ENCODE measurements around the gene PHF20. TPM values are rescaled to one million over a fixed set of nuclear protein-coding genes. Genes with fewer than 3 reads are reported as not detected.
A peak's percentile ranks its signal among the peaks of the same experiment; 100 is the strongest.

PHF20 gene
- total and polyA plus RNA-seq, 2 of the 13 experiments (the other 11 are each of a cell fraction or from before 2014, with no cell fraction given): 22.8 to 34.1 TPM

DNA sequence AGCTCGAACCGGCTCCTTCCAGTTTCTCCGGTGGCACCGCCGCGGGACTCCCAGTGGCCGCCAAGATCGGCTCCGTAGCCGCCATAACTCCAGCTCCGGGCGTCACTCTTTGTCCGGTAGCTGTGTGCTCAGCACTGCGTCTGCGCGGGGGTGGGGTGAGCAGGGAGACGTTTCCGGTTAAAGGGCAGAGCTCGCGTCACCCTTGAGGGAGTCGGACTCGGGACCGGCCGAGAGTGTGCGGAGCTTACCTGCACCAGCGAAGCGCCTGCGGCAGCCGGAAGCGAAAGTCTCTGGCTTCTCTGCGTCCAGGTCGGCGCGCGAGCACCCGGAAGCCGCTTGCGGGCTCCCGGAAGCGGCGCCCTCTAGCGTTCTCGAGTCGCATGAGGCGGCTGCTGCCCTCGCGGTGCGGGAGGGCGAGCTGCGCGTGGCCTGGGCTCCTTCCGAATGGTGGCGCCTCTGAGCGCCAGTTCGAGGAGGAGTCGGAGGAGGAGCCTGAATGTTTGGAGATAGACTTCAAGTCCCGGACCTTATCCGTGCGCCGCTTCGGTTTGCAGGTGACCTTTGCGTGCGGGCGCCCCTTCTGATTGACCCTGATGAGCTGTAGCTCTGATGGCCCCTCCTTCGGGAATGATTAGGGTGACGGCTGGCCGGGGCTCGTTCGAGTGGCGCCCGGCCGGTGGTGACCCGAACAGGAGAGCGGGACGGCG is 182.5 kb downstream of the PHF20 start, which contains the start of gene SCAND1 (continued):
- TF ChIP-seq GLMP (CRISPR knock-in tag; IDR thresholded peaks at IDR 0.05; ENCODE audit: borderline replicate concordance) (no peak), ZNF589 (CRISPR knock-in tag; conservative IDR thresholded peaks at IDR 0.05) (peak; percentile 98), AGO1 (IDR thresholded peaks at IDR 0.05; ENCODE audit: low read depth, low read length, poor library complexity, severe bottlenecking) (peak; percentile 74), ZNF552 (CRISPR knock-in tag; IDR thresholded peaks at IDR 0.05; ENCODE audit: borderline replicate concordance) (peak; percentile 95), HNF4G (IDR thresholded peaks at IDR 0.05; ENCODE audit: borderline replicate concordance, low read depth, low read length) (peak; percentile 26; the same call in 1 of the 2 replicates), HNF4G (CRISPR knock-in tag; IDR thresholded peaks at IDR 0.05; ENCODE audit: borderline replicate concordance, low read depth) (peak; percentile 83), SETDB1 (CRISPR knock-in tag; IDR thresholded peaks at IDR 0.05; ENCODE audit: borderline replicate concordance) (peak; percentile 31; the same call in 1 of the 2 replicates), DZIP1 (CRISPR knock-in tag; IDR thresholded peaks at IDR 0.05) (peak; percentile 93; the same call in 1 of the 2 replicates), TOE1 (CRISPR knock-in tag; IDR thresholded peaks at IDR 0.05) (peak; percentile 97), SMARCC2 (IDR thresholded peaks at IDR 0.05) (no peak), MTF1 (CRISPR knock-in tag; IDR thresholded peaks at IDR 0.05) (no peak), RBM39 (IDR thresholded peaks at IDR 0.05; ENCODE audit: low read depth, low read length, poor library complexity, severe bottlenecking) (peak; percentile 94), ATF7 (IDR thresholded peaks at IDR 0.05) (no peak; the same call in 1 of the 2 replicates), ATF7 (CRISPR knock-in tag; IDR thresholded peaks at IDR 0.05) (0 out of 2 replicates have a peak, but pooled peaks have one; percentile 21), ZBTB1 (CRISPR knock-in tag; IDR thresholded peaks at IDR 0.05; ENCODE audit: borderline replicate concordance) (peak; percentile 75; the same call in 1 of the 2 replicates), ZNF263 (CRISPR knock-in tag; IDR thresholded peaks at IDR 0.05) (peak; percentile 100), ATF7-NPFF (CRISPR knock-in tag; IDR thresholded peaks at IDR 0.05; ENCODE audit: low read depth) (peak; percentile 93)
- TF ChIP-seq, protein P1, sequence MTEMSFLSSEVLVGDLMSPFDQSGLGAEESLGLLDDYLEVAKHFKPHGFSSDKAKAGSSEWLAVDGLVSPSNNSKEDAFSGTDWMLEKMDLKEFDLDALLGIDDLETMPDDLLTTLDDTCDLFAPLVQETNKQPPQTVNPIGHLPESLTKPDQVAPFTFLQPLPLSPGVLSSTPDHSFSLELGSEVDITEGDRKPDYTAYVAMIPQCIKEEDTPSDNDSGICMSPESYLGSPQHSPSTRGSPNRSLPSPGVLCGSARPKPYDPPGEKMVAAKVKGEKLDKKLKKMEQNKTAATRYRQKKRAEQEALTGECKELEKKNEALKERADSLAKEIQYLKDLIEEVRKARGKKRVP (CRISPR knock-in tag; IDR thresholded peaks at IDR 0.05): peak in 1 of 2 experiments; percentile 80; a peak in 1 of 4 replicates
- TF ChIP-seq, protein P2, sequence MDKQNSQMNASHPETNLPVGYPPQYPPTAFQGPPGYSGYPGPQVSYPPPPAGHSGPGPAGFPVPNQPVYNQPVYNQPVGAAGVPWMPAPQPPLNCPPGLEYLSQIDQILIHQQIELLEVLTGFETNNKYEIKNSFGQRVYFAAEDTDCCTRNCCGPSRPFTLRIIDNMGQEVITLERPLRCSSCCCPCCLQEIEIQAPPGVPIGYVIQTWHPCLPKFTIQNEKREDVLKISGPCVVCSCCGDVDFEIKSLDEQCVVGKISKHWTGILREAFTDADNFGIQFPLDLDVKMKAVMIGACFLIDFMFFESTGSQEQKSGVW (CRISPR knock-in tag; IDR thresholded peaks at IDR 0.05; ENCODE audit: borderline replicate concordance): no peak; the same call in 1 of the 2 replicates
